T-helper 9 cell (primary cell): ENCODE measurements around the gene EFEMP2.

Experiments used
- DNase-seq: peaks from one replicate; pipeline ENCODE4 v3.0.0-alpha.2; 2020

EFEMP2 gene

DNA sequence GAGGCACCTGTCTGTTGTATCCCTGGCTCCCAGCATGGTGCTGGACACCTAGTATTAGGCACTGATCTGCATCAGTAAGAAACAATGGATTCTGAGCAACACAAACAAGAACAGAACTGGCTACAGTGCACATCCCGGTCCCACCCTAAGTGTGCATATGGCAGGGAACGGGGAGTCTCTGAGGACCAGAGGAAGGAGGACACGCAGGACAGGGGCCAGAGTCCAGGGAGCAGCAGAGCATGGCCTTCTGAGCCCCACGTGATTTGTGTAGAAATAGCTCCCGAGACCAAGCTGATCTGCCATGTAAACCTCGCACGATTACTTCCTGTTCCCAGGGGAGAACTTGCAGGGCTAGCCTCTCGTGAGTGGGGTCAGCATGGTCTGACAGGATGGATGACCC lies 51.5 kb downstream of the EFEMP2 start:
- DNase-seq: no peak

GRCh38 chr11:65817835-65818680 lies 54.5 kb downstream of the EFEMP2 start:
- peak; percentile 99 for DNase-seq

GRCh38 chr11:65817312-65817834 lies 55.2 kb downstream of the EFEMP2 start:
- no peak for DNase-seq

DNA sequence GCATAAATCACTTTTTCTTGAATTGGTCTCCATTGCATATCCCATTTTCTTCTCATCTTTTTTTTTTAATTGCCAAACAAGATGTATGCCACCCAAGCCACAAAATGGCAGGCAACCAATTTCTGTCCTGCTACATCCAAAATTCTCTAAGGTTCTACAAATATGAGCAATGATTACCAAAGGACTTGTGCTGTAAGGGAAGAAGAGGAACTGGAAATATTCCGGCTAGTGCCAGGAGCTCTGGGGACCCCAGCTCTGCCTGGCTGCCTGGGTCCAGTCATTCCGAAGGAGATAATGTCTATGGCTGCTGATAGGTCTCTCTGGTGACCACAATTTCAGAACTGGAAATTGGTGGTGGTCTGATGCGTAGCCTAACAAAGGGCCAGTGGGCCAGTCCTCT lies 55.9 kb downstream of the EFEMP2 start:
- DNase-seq: no peak
